Fibroblast of lung (primary cell): Measurements from ENCODE around the gene MEGF10. TPM values are rescaled to one million over a fixed set of nuclear protein-coding genes. Genes with fewer than 3 reads are reported as not detected.

ENCODE experiments used
- DNase-seq, 2 donors: peaks; one replicate each; pipeline versions ENCODE4 v3.0.0 to v3.0.0-alpha.2; 2010; ENCODE audit warnings: low read depth in 2 of 2
- H2AFZ ChIP-seq: 2 replicates; pipeline ENCODE4 v1.5.1; 2012; ENCODE audit warnings: low read length, control low read depth, inconsistent platforms
- H3K27ac ChIP-seq: 2 replicates; pipeline ENCODE4 v1.5.1; 2011; ENCODE audit warnings: low read length, control low read depth; ENCODE audit not compliant: insufficient read depth
- H3K27me3 ChIP-seq: 2 replicates; pipeline ENCODE4 v1.5.1; 2011; ENCODE audit warnings: mild to moderate bottlenecking, low read length; ENCODE audit not compliant: control insufficient read depth, insufficient read depth
- H3K36me3 ChIP-seq: 2 replicates; pipeline ENCODE4 v1.5.1; 2011; ENCODE audit warnings: low read length; ENCODE audit not compliant: control insufficient read depth, insufficient read depth
- H3K4me1 ChIP-seq: 2 replicates; pipeline ENCODE4 v1.5.1; 2011; ENCODE audit warnings: low read length; ENCODE audit not compliant: control insufficient read depth, insufficient read depth; ENCODE audit errors: extremely low read depth
- H3K4me2 ChIP-seq: 2 replicates; pipeline ENCODE4 v1.5.1; 2011; ENCODE audit warnings: low read length, control low read depth; ENCODE audit not compliant: insufficient read depth; ENCODE audit errors: extremely low read depth
- H3K4me3 ChIP-seq, 4 experiments: fragments of 200-600 bp in 1 of 4; sonication (generic) in 1 of 4; replicated peaks in 1 of 4; 2 replicates each; pipeline ENCODE4 v1.5.1; 2011 to 2016; ENCODE audit warnings: low read length in 4 of 4, low read depth in 3 of 4, mild to moderate bottlenecking in 3 of 4, control low read depth in 2 of 4, inconsistent platforms in 1 of 4, mixed read lengths in 1 of 4; ENCODE audit not compliant: insufficient read depth in 1 of 4; ENCODE audit errors: control extremely low read depth in 1 of 4
- H3K79me2 ChIP-seq: 2 replicates; pipeline ENCODE4 v1.5.1; 2012; ENCODE audit warnings: mild to moderate bottlenecking, low read length, inconsistent platforms; ENCODE audit not compliant: control insufficient read depth, insufficient read depth
- H3K9ac ChIP-seq: 2 replicates; pipeline ENCODE4 v1.5.1; 2011; ENCODE audit warnings: mild to moderate bottlenecking, low read length, control low read depth; ENCODE audit not compliant: insufficient read depth
- H3K9me3 ChIP-seq: 2 replicates; pipeline ENCODE4 v1.5.1; 2012; ENCODE audit warnings: low read depth, low read length; ENCODE audit not compliant: control insufficient read depth, insufficient read depth
- H4K20me1 ChIP-seq: 2 replicates; pipeline ENCODE4 v1.5.1; 2011; ENCODE audit warnings: low read length; ENCODE audit not compliant: control insufficient read depth, insufficient read depth; ENCODE audit errors: extremely low read depth
- CTCF ChIP-seq, 2 donors: IDR thresholded peaks in 1 of 2; conservative IDR thresholded peaks in 1 of 2; 1 replicate in 1 of 2; 2 replicates in 1 of 2; pipeline ENCODE4 v1.5.1; 2011 to 2012; ENCODE audit warnings: low read length in 2 of 2, control low read depth in 1 of 2, inconsistent platforms in 1 of 2, low read depth in 1 of 2, mild to moderate bottlenecking in 1 of 2
- EZH2 ChIP-seq: IDR thresholded peaks from 2 replicates; pipeline ENCODE4 v1.5.1; 2012; ENCODE audit warnings: low read length, control low read depth, mild to moderate bottlenecking; ENCODE audit errors: missing control alignments
- polyA plus RNA-seq, 2 donors: library from polyadenylated mRNA; depleted of rRNA in 1 of 2; stranded (reverse) in 1 of 2; unstranded in 1 of 2; fragments of >200 nt; gene quantifications; 2 replicates each; pipeline ENCODE4 v1.2.1, GENCODE V29; 2011 to 2012; ENCODE audit warnings: missing spikeins in 1 of 2
- total RNA-seq: library from RNA; depleted of rRNA; stranded (reverse); fragments of >200 nt; gene quantifications from 2 replicates; pipeline ENCODE4 v1.2.1, GENCODE V29; 2014

Gene MEGF10
- total and polyA plus RNA-seq, 2 donors (not counting 1 experiment from before 2014, with no cell fraction given): under 0.01 to 0.02 TPM

GRCh38 chr5:127373858-127374491 lies 83.4 kb downstream of the MEGF10 start:
- H3K4me3 ChIP-seq: no peak overlapping the region
- H3K27ac ChIP-seq: no peak overlapping the region
- no peaks in the 10 kb centered on the region for H3K36me3 ChIP-seq
- H3K4me2 ChIP-seq: no peak overlapping the region
- H3K27me3 ChIP-seq: peaks cover 2% of the 10 kb centered on the region
- DNase-seq: no peak
- H3K4me1 ChIP-seq: no peaks in the 10 kb centered on the region
- H3K9ac ChIP-seq: no peak overlapping the region
- TF ChIP-seq CTCF (conservative IDR thresholded peaks at IDR 0.05 in 1 of 2, IDR thresholded peaks at IDR 0.05 in 1 of 2; ENCODE audit: low read depth in 1 of 2, low read length in 2 of 2): no peak
- no peak for TF ChIP-seq EZH2
- H2AFZ ChIP-seq: no peak overlapping the region
- no peaks in the 10 kb centered on the region for H3K9me3 ChIP-seq
- no peaks in the 10 kb centered on the region for H4K20me1 ChIP-seq
- H3K79me2 ChIP-seq: no peaks in the 10 kb centered on the region

- Histone ChIP-seq H2AFZ (no peak overlapping the region), H3K4me2 (no peak overlapping the region), H3K27ac (no peak overlapping the region), H3K79me2 (no peaks in the 10 kb centered on the region), H3K9me3 (no peaks in the 10 kb centered on the region), H3K27me3 (peaks cover 2% of the 10 kb centered on the region), H3K4me1 (no peaks in the 10 kb centered on the region), H3K4me3 (no peak overlapping the region), H3K9ac (no peak overlapping the region), H3K36me3 (no peaks in the 10 kb centered on the region), H4K20me1 (no peaks in the 10 kb centered on the region)
- TF ChIP-seq CTCF (conservative IDR thresholded peaks at IDR 0.05 in 1 of 2, IDR thresholded peaks at IDR 0.05 in 1 of 2; ENCODE audit: low read depth in 1 of 2, low read length in 2 of 2): no peak
- TF ChIP-seq EZH2: no peak
- no peak for DNase-seq
These were observed 84.5 kb downstream of the MEGF10 start for GRCh38 chr5:127375124-127375523.

- no peak overlapping the region for H3K9ac ChIP-seq
- no peak overlapping the region for H3K4me2 ChIP-seq
- H4K20me1 ChIP-seq: no peaks in the 10 kb centered on the region
- DNase-seq: no peak
- TF ChIP-seq CTCF (conservative IDR thresholded peaks at IDR 0.05 in 1 of 2, IDR thresholded peaks at IDR 0.05 in 1 of 2; ENCODE audit: low read depth in 1 of 2, low read length in 2 of 2): no peak
- TF ChIP-seq EZH2: no peak
- H3K27ac ChIP-seq: no peak overlapping the region
- H3K27me3 ChIP-seq: peaks cover 2% of the 10 kb centered on the region
- H3K9me3 ChIP-seq: no peaks in the 10 kb centered on the region
- H2AFZ ChIP-seq: no peak overlapping the region
- no peaks in the 10 kb centered on the region for H3K4me1 ChIP-seq
- no peak overlapping the region for H3K4me3 ChIP-seq
- no peaks in the 10 kb centered on the region for H3K79me2 ChIP-seq
- no peaks in the 10 kb centered on the region for H3K36me3 ChIP-seq
These were observed 85.0 kb downstream of the MEGF10 start for GRCh38 chr5:127375544-127376091.
